NCI-H2171 (cell line): Measurements from ENCODE around the gene DPM2.

Experiments used
- DNase-seq: peaks from one replicate; lab custom pipeline; 2025; lab: John Stamatoyannopoulos, UW

Gene DPM2

GRCh38 chr9:127936347-127936852, 1.3 kb downstream of the DPM2 start:
- DNase-seq = no peak

GRCh38 chr9:127935765-127936221, 1.9 kb downstream of the DPM2 start:
- no peak for DNase-seq

GRCh38 chr9:127934986-127935385, 2.7 kb downstream of the DPM2 start:
- no peak for DNase-seq

GRCh38 chr9:127934248-127934647, 3.4 kb downstream of the DPM2 start:
- DNase-seq = no peak

GRCh38 chr9:127931092-127931881, 6.4 kb downstream of the DPM2 start:
- DNase-seq = peak; percentile 42

GRCh38 chr9:127930231-127931091, 7.2 kb downstream of the DPM2 start, which contains the start of gene PIP5KL1:
TSS of gene PIP5KL1 (minus strand) at chr9:127930777. CDS start at chr9:127930752, 25 bp downstream.
- peak; percentile 90 for DNase-seq

- DNase-seq = no peak
These were observed 8.1 kb downstream of the DPM2 start for GRCh38 chr9:127929625-127929979.

GRCh38 chr9:127928676-127929624, 8.7 kb downstream of the DPM2 start:
- DNase-seq = no peak

GRCh38 chr9:127927988-127928675, 9.5 kb downstream of the DPM2 start:
- no peak for DNase-seq

- DNase-seq = peak; percentile 84
These were observed 10.3 kb downstream of the DPM2 start for GRCh38 chr9:127927201-127927987.

GRCh38 chr9:127926906-127927200, 10.8 kb downstream of the DPM2 start:
- DNase-seq = no peak

GRCh38 chr9:127925959-127926905, 11.4 kb downstream of the DPM2 start:
- DNase-seq = no peak

- DNase-seq = no peak
These were observed 12.8 kb downstream of the DPM2 start for GRCh38 chr9:127924736-127925444.

GRCh38 chr9:127923771-127924170, 13.9 kb downstream of the DPM2 start:
- DNase-seq = no peak

GRCh38 chr9:127923046-127923445, 14.6 kb downstream of the DPM2 start:
- DNase-seq = peak; percentile 49

GRCh38 chr9:127921557-127922120, 16.0 kb downstream of the DPM2 start:
- DNase-seq = peak; percentile 47

GRCh38 chr9:127920794-127921193, 16.9 kb downstream of the DPM2 start:
- DNase-seq = no peak

GRCh38 chr9:127919253-127919815, 18.3 kb downstream of the DPM2 start:
- DNase-seq = no peak
